ENCODE results near the gene RBP5.
"Not testable (repeated sequence)": the region's sequence is repeated elsewhere in the genome, so short reads cannot be mapped to it uniquely, and the experiment has no call there.

RBP5 gene

DNA sequence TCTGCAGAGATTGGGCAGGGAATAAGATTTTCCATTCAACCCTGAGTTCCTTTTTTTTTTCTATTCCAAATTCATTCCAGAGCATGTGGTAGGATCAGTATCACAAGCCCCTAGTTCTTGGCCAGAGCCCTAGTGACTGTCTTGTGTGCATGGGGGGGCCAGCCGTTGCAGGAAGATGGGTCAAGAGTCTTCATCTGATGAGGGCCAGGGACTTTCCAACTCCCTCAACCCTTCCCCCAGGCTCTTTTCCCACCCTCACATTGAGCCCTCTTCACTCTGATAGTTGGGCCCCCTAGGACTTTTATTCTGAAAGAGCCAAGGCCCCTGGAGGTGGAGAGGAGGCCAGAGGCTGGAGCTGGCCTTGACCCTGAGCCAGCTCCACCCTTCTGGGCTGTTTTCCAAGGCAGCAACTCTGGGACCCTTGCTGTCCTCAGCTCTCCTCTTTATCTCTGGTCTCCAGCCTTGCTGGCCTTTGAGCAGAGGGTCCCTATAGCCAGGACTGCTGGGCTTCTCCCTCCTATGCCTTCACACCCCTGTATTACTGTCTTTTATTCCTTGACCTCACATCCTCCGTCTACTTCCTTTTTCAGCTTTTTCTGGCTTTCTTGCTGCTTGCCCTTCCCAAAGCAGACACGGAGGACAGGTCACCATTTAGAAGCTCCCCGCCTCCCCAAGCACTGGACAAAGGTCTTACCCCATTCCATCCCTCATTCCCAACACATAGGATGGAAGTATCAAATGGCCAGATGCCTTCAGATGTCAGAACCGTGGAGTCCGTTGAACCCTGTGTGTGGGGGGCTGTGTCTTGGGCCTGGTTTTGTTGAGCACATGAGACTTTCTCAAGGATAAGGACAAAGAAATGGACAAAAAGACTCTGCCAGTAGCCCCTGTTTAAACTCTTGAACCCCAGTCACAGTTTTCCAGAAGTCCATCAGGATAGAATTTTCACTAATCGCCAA, 5.6 kb downstream of the RBP5 start:
- no peak for DNase-seq (ENCODE audit: low spot score)

- DNase-seq (ENCODE audit: low spot score): no peak
Observed at GRCh38 chr12:7121324-7121723, 7.4 kb downstream of the RBP5 start.

GRCh38 chr12:7120166-7120565, 8.5 kb downstream of the RBP5 start:
- no peak for DNase-seq (ENCODE audit: low spot score)

DNA sequence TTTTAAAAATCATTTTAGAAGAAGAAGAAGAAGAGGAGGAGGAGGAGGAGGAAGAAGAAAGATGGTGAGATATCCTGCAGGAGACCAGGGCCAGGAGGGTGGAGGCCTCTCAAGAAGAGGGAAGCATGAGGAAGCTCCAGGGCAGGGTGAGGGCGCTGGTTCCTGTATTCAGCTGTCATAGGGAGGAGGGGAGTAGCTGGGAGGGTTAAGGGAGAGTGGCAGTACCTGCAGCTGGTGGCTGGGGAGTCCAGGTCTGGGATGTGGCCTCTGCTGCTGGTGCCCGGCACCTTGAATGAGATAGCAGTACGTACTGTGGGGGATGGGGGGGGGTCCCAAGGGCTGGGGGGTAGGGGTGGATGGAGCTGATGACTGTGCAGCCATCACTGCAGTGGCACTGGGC, 9.8 kb downstream of the RBP5 start:
- DNase-seq (ENCODE audit: low spot score): no peak

- no peak for DNase-seq (ENCODE audit: low spot score)
Observed at GRCh38 chr12:7117670-7118069, 11.0 kb downstream of the RBP5 start.

DNA sequence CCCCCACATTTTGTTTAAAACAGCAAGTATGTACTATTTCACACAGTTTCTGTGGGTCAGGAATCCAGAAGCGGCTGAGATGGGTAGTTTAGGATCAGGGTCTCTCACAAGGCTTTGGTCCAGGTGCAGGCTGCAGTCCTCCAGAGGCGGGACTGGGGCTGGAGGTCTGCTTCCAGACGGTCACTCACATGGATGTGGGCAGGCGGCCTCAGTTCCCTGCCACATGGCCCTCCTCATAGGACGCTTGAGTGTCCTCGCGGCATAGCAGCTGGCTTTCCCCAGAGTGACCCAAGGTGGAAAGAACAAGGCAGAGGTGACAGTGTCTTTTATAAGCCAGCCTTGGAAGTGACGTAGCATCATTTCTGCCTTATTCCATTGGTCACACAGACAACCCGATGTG, 11.8 kb downstream of the RBP5 start:
- no peak for DNase-seq (ENCODE audit: low spot score)

DNA sequence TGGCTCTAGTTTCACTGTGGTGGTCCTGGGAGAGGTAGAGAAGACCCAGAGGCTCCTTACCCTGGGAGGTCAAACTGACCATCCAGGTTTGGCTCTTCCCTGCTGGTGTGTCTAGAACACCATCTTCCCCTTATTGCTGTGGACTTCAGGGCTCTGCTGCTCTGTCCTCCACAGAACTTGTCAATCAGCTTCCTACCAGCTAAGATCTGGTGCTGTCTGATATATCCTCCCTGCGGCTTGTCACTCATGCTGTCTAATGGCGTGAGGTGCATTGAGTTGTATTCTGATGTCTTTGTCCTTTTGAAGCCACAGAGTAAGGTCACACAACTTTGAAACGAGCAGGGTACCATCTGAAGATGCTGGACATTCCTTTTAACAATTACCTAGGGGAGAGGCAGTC, 12.5 kb downstream of the RBP5 start:
- DNase-seq (ENCODE audit: low spot score): no peak

DNA sequence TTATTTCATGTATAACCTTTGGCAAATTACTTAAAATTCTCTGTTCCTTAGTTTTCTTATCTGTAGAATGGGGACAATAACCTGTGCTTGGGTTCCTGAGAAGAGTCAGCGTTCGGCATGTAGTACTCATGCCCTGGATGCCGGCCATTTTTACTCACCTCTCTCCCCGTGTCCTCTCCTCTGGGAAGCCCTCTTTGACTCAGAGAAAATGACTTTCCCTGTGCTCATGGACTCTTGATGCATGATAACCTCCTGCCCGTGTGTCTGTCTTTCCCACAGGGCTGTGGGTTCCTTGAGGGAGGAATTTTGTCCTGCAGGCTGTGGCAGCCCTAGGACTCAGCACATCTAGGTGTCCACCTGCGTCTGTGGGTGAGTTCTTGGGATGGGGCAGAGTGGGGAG, 13.8 kb downstream of the RBP5 start:
- DNase-seq (ENCODE audit: low spot score): no peak

GRCh38 chr12:7114008-7114407, 14.7 kb downstream of the RBP5 start:
- no peak for DNase-seq (ENCODE audit: low spot score)

- DNase-seq (ENCODE audit: low spot score): no peak
Observed at GRCh38 chr12:7113389-7113871, 15.3 kb downstream of the RBP5 start.

DNA sequence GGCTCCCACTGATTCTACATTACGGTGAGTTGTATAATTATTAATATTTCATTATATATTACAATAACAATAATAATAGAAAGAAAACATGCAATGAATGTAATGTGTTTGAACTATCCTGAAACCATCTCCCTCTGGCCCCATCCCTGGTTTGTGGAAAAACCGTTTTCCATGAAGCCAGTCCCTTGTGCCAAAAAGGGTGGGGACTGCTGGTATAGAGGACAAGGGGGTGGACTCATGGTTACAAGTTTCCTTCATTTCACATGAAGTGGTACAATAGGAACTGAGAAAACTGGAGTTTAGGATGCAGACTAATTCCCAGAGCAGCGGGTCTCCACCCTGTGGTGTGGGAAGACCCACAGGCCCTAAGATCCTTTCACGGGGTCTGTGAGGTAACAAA, 16.6 kb downstream of the RBP5 start:
- no peak for DNase-seq (ENCODE audit: low spot score)

- DNase-seq (ENCODE audit: low spot score): no peak
Observed at GRCh38 chr12:7110661-7111060, 18.0 kb downstream of the RBP5 start.

- no peak for DNase-seq (ENCODE audit: low spot score)
Observed at GRCh38 chr12:7109572-7109920, 19.1 kb downstream of the RBP5 start.

GRCh38 chr12:7108796-7109571, 19.7 kb downstream of the RBP5 start, which contains the start of gene C1RL:
TSS of gene C1RL (minus strand) at chr12:7109214. CDS start at chr12:7109180, 34 bp downstream.
- peak; percentile 46 for DNase-seq (ENCODE audit: low spot score)

DNA sequence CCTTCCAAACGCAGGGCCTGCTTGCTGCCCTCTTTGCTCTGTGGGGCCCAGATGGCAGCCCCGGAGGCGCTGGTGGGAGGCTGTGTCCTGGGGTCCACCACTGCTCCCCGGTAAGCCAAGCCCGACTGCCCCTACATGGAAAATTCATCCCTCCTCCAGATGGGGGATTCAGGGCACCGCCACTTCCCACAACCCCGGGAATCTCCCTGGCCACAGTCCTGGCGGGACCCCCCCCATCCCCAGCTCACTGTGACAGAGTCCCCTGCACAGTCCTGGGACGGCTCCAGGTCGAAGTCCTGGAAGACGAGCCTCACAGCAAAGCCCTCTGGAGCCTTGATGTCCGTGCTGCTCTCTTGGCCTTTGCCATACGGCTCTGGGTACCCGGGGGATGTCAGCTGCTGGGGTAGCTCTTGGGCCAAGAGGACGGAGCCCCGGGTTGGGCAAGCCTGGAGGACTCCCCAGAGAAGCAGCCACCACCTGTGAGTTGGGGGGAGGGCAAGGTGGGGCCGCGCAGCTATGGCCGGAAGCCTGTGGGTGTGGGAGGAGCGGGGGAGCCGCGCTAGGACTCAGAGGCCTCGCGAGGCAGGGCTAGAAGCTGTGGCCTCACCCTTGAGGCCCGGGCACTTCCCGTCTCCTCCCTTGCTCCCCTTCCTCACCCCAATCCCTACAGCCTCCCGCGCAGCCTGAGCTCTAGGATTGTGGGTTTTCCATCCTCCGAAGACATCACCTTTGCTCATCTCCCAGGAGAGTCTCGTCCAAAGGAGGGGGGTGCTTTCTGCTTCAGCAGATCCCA, 20.5 kb downstream of the RBP5 start:
- DNase-seq (ENCODE audit: low spot score): no peak

- no peak for DNase-seq (ENCODE audit: low spot score)
Observed at GRCh38 chr12:7107636-7108002, 21.1 kb downstream of the RBP5 start.

- DNase-seq (ENCODE audit: low spot score): not testable (repeated sequence)
Observed at GRCh38 chr12:7107181-7107580, 21.5 kb downstream of the RBP5 start.

GRCh38 chr12:7106082-7106481, 22.6 kb downstream of the RBP5 start:
- DNase-seq (ENCODE audit: low spot score): no peak

- DNase-seq (ENCODE audit: low spot score): no peak
Observed at GRCh38 chr12:7103837-7104584, 24.7 kb downstream of the RBP5 start.

- DNase-seq (ENCODE audit: low spot score): no peak
Observed at GRCh38 chr12:7102582-7102981, 26.1 kb downstream of the RBP5 start.

DNA sequence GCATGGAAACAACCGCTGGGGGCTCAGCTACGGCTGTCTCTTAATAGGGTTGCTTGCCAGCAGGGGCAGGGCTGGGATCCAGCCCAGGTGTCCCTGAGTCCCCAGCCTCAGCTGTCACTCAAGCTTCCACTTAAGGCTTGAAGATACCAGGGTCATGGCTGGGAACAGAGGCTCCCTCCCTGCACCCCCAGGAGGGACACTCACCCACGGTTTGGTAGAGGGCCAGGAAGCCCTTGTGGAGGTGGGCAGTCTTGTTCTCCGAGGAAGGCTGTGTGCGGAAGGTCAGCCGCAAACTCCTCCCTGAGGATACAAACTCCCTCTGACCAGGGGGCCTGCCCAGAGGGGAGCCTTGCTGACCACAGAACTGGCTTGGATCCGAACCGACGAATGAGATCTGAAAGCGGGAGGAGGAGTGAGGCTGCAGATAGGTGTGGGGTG, 27.0 kb downstream of the RBP5 start:
- no peak for DNase-seq (ENCODE audit: low spot score)
